Neural cell (in vitro differentiated cells): ENCODE measurements around the gene ARHGEF10L. TPM values are rescaled to one million over a fixed set of nuclear protein-coding genes. Genes with fewer than 3 reads are reported as not detected.

Experiments
- H2AFZ ChIP-seq: fragments of 200-600, 300-800 bp; sonication (generic), shearing (Covaris generic); 2 replicates; pipeline ENCODE4 v1.6.0; 2014; ENCODE audit warnings: low read depth, mild to moderate bottlenecking, antibody characterized with exemption, low read length, moderate library complexity
- H3F3A ChIP-seq: fragments of 200-600 bp; shearing (Covaris generic); 2 replicates; pipeline ENCODE4 v1.6.1; 2016; ENCODE audit warnings: mild to moderate bottlenecking, moderate library complexity, mixed read lengths, antibody characterized with exemption, low read length; ENCODE audit not compliant: insufficient read depth, poor library complexity, severe bottlenecking
- H3K27ac ChIP-seq: fragments of 200-600, 300-800 bp; sonication (generic), shearing (Covaris generic); 2 replicates; pipeline ENCODE4 v1.5.1; 2014; ENCODE audit warnings: mild to moderate bottlenecking, low read length, moderate library complexity
- H3K27me3 ChIP-seq: fragments of 300-800, 200-600 bp; sonication (generic), shearing (Covaris generic); 2 replicates; pipeline ENCODE4 v1.6.0; 2014; ENCODE audit warnings: mild to moderate bottlenecking, low read depth, low read length, moderate library complexity; ENCODE audit not compliant: insufficient read depth
- H3K36me3 ChIP-seq: fragments of 300-800, 200-600 bp; sonication (generic), shearing (Covaris generic); 2 replicates; pipeline ENCODE4 v1.5.1; 2014; ENCODE audit warnings: mild to moderate bottlenecking, antibody characterized with exemption, low read length, moderate library complexity; ENCODE audit not compliant: insufficient read depth
- H3K4me2 ChIP-seq: fragments of 300-800, 200-600 bp; sonication (generic), shearing (Covaris generic); 2 replicates; pipeline ENCODE4 v1.6.0; 2014; ENCODE audit warnings: mild to moderate bottlenecking, low read length
- H3K4me3 ChIP-seq: fragments of 300-800, 200-600 bp; sonication (generic), shearing (Covaris generic); 2 replicates; pipeline ENCODE4 v1.5.1; 2014; ENCODE audit warnings: mild to moderate bottlenecking, low read length, moderate library complexity
- H3K79me2 ChIP-seq: fragments of 200-600 bp; shearing (Covaris generic); replicated peaks from 2 replicates; pipeline ENCODE4 v1.6.0; 2014; ENCODE audit warnings: mild to moderate bottlenecking, low read length, moderate library complexity; ENCODE audit not compliant: insufficient read depth
- H3K9ac ChIP-seq: fragments of 300-800, 200-600 bp; sonication (generic), shearing (Covaris generic); 2 replicates; pipeline ENCODE4 v1.6.1; 2016; ENCODE audit warnings: mild to moderate bottlenecking, low read length, mixed read lengths
- H3K9me2 ChIP-seq: fragments of 200-600 bp; shearing (Covaris generic); 2 replicates; pipeline ENCODE4 v1.6.1; 2016; ENCODE audit warnings: mild to moderate bottlenecking, low read length, mixed read lengths; ENCODE audit not compliant: insufficient read depth
- H3K9me3 ChIP-seq: fragments of 200-600, 300-800 bp; sonication (generic), shearing (Covaris generic); 2 replicates; pipeline ENCODE4 v1.6.1; 2016; ENCODE audit warnings: mild to moderate bottlenecking, mixed run types, low read length, moderate library complexity, mixed read lengths
- H4K20me1 ChIP-seq: fragments of 200-600 bp; shearing (Covaris generic); 2 replicates; pipeline ENCODE4 v1.6.1; 2016; ENCODE audit warnings: mild to moderate bottlenecking, mixed run types; ENCODE audit not compliant: insufficient read depth
- EP300 ChIP-seq: fragments of 450-650 bp; conservative IDR thresholded peaks from 2 replicates; pipeline ENCODE4 v1.6.1; 2014; ENCODE audit warnings: antibody characterized with exemption, mild to moderate bottlenecking, moderate library complexity; ENCODE audit not compliant: poor library complexity, severe bottlenecking
- EZH2 ChIP-seq: fragments of 200-600, 300-800 bp; shearing (Covaris generic), sonication (generic); IDR thresholded peaks from 2 replicates; pipeline ENCODE4 v1.6.1; 2014; ENCODE audit warnings: antibody characterized with exemption, low read length, borderline replicate concordance, mild to moderate bottlenecking; ENCODE audit not compliant: insufficient read depth, poor library complexity, severe bottlenecking
- MXI1 ChIP-seq: fragments of 450-650 bp; conservative IDR thresholded peaks from 2 replicates; pipeline ENCODE4 v1.6.1; 2014; ENCODE audit warnings: antibody characterized with exemption, mild to moderate bottlenecking; ENCODE audit not compliant: poor library complexity, severe bottlenecking
- POLR2AphosphoS5 ChIP-seq: IDR thresholded peaks from 2 replicates; pipeline ENCODE4 v1.6.1; 2012
- RAD21 ChIP-seq: fragments of 450-650 bp; conservative IDR thresholded peaks from 2 replicates; pipeline ENCODE4 v1.6.1; 2014; ENCODE audit warnings: antibody characterized with exemption, mild to moderate bottlenecking, moderate library complexity
- SMC3 ChIP-seq: fragments of 450-650 bp; conservative IDR thresholded peaks from 2 replicates; pipeline ENCODE4 v1.6.1; 2014; ENCODE audit warnings: antibody characterized with exemption, mild to moderate bottlenecking, moderate library complexity; ENCODE audit not compliant: poor library complexity
- TAF1 ChIP-seq: IDR thresholded peaks from 2 replicates; pipeline ENCODE4 v1.6.1; 2012; ENCODE audit warnings: low read depth
- polyA plus RNA-seq: library from polyadenylated mRNA; depleted of rRNA; stranded (reverse); fragments of >200 nt; gene quantifications from 2 replicates; pipeline ENCODE4 v1.2.3, GENCODE V29; 2014
- TF ChIP-seq, protein P1 (sequence below): fragments of 450-650 bp; IDR thresholded peaks from 2 replicates; pipeline ENCODE4 v1.5.1; 2014; ENCODE audit warnings: antibody characterized with exemption, mild to moderate bottlenecking, moderate library complexity; ENCODE audit not compliant: poor library complexity, severe bottlenecking
- TF ChIP-seq, protein P2 (sequence below): IDR thresholded peaks from 2 replicates; pipeline ENCODE4 v1.6.1; 2012; ENCODE audit warnings: borderline replicate concordance

The ARHGEF10L gene
- polyA plus RNA-seq, 1 donor from 2014 or later, result 123 TPM

DNA sequence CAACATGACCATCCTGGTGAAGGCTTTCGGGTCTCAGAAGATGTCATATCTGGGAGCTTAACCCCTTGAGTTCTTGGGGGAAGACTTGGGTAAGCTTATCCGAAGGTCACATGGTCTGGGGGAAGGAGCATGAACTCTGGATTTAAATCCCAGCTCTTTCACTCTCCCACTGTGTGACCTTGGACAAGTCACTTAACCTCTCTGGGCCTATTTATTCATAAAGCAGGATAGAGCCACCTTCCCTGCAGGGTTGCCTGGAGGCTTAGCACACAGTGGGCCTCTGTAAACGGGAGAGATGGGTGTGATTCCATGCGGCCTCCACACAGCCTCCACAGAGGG is 8.2 kb upstream of the ARHGEF10L start:
- H3K27ac ChIP-seq, result no peak overlapping the region

DNA sequence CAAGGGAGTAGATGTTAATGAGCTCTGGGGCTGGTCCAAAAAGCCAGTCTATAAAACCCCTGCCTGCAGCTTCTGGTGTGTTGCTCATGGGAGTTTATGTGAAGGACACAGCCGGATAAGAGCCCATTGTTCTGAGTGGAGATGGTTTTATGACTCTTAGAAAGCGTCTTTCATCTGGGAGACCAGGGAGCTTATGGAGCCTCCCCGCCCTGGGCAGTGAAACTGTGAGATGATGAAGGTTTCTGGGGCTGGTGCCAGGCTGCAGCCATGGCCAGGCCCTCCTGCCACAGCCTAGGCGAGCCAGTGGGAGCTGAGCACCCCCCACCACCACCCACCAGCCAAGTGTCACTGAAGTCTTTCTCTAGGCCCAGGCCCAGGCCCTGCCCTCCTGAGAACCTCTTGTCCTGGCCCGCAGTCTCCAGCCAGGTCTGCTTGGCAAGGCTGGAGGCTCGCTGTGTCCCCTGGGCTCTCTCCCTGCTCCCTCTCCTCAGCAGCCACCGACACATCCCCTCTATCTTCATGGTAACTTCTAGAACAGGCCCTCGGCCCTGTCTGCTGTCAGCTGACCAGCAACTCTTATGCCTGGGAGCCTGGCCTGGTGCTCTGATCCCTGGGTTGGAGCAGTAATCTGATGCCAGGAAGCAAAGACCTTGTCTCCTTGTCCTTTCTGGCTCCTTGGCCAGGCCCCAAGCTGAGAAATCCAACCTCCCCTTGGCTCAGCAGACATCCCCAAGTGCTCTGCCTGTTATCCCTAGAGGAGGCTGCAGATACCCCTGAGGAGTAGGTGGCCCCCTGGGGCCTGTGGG is 7.6 kb upstream of the ARHGEF10L start:
- Histone ChIP-seq H3K9me2 (no peaks in the 10 kb centered on the region), H3K79me2 (no peaks in the 10 kb centered on the region), H3K4me3 (no peak overlapping the region), H3F3A (no peaks in the 10 kb centered on the region), H3K4me2 (no peak overlapping the region), H3K9me3 (no peaks in the 10 kb centered on the region), H2AFZ (no peak overlapping the region), H3K9ac (no peak overlapping the region), H3K27ac (no peak overlapping the region), H4K20me1 (no peaks in the 10 kb centered on the region), H3K27me3 (no peaks in the 10 kb centered on the region), H3K36me3 (no peaks in the 10 kb centered on the region)
- TF ChIP-seq EZH2 (no peak), POLR2AphosphoS5 (no peak), MXI1 (no peak), EP300 (no peak), SMC3 (no peak)

More for the DNA sequence above, 8.2 kb upstream of the ARHGEF10L start:
- Histone ChIP-seq H3K9me2 (no peaks in the 10 kb centered on the region), H4K20me1 (no peaks in the 10 kb centered on the region), H3K9me3 (no peaks in the 10 kb centered on the region), H3K27me3 (no peaks in the 10 kb centered on the region), H3F3A (no peaks in the 10 kb centered on the region), H3K79me2 (no peaks in the 10 kb centered on the region), H3K4me2 (no peak overlapping the region), H3K4me3 (no peak overlapping the region), H2AFZ (no peak overlapping the region), H3K36me3 (no peaks in the 10 kb centered on the region), H3K9ac (no peak overlapping the region)
- no peak for TF ChIP-seq SMC3

DNA sequence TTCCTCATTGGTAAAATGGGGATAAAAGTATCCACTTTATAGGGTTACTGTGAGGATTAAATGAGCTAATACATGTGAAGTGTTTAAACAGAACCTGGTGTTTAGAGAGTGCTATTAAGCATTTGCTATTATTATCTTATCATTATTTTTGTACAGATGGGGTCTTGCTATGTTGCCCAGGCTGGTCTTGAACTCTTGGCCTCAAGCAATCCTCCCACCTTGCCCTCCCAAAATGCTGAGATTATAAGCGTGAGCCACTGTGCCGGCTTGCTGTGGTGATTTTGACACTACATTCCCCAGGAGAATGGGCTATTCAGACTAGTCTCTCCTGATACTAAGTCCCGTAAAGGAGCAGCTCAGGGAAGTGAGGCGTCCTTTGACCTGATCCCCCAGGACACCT is 6.3 kb upstream of the ARHGEF10L start:
- Histone ChIP-seq H3F3A (no peaks in the 10 kb centered on the region), H3K9me3 (no peaks in the 10 kb centered on the region), H3K4me2 (no peak overlapping the region), H2AFZ (no peak overlapping the region), H3K4me3 (no peak overlapping the region), H3K9ac (no peak overlapping the region), H3K27ac (no peak overlapping the region), H3K79me2 (no peaks in the 10 kb centered on the region), H4K20me1 (no peaks in the 10 kb centered on the region), H3K27me3 (no peaks in the 10 kb centered on the region), H3K36me3 (no peaks in the 10 kb centered on the region), H3K9me2 (no peaks in the 10 kb centered on the region)
- TF ChIP-seq POLR2AphosphoS5, result no peak
- TF ChIP-seq MXI1, result no peak
- no peak for TF ChIP-seq EP300
- TF ChIP-seq EZH2, result no peak
- TF ChIP-seq, protein P1, sequence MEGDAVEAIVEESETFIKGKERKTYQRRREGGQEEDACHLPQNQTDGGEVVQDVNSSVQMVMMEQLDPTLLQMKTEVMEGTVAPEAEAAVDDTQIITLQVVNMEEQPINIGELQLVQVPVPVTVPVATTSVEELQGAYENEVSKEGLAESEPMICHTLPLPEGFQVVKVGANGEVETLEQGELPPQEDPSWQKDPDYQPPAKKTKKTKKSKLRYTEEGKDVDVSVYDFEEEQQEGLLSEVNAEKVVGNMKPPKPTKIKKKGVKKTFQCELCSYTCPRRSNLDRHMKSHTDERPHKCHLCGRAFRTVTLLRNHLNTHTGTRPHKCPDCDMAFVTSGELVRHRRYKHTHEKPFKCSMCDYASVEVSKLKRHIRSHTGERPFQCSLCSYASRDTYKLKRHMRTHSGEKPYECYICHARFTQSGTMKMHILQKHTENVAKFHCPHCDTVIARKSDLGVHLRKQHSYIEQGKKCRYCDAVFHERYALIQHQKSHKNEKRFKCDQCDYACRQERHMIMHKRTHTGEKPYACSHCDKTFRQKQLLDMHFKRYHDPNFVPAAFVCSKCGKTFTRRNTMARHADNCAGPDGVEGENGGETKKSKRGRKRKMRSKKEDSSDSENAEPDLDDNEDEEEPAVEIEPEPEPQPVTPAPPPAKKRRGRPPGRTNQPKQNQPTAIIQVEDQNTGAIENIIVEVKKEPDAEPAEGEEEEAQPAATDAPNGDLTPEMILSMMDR, result no peak
- TF ChIP-seq, protein P2, sequence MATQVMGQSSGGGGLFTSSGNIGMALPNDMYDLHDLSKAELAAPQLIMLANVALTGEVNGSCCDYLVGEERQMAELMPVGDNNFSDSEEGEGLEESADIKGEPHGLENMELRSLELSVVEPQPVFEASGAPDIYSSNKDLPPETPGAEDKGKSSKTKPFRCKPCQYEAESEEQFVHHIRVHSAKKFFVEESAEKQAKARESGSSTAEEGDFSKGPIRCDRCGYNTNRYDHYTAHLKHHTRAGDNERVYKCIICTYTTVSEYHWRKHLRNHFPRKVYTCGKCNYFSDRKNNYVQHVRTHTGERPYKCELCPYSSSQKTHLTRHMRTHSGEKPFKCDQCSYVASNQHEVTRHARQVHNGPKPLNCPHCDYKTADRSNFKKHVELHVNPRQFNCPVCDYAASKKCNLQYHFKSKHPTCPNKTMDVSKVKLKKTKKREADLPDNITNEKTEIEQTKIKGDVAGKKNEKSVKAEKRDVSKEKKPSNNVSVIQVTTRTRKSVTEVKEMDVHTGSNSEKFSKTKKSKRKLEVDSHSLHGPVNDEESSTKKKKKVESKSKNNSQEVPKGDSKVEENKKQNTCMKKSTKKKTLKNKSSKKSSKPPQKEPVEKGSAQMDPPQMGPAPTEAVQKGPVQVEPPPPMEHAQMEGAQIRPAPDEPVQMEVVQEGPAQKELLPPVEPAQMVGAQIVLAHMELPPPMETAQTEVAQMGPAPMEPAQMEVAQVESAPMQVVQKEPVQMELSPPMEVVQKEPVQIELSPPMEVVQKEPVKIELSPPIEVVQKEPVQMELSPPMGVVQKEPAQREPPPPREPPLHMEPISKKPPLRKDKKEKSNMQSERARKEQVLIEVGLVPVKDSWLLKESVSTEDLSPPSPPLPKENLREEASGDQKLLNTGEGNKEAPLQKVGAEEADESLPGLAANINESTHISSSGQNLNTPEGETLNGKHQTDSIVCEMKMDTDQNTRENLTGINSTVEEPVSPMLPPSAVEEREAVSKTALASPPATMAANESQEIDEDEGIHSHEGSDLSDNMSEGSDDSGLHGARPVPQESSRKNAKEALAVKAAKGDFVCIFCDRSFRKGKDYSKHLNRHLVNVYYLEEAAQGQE, result no peak
- TF ChIP-seq SMC3, result no peak
- TF ChIP-seq RAD21, result no peak
- no peak for TF ChIP-seq TAF1
